Testis (tissue), 2 donors: ENCODE measurements around the gene CENPO.

ENCODE experiments used
- CTCF ChIP-seq, 3 experiments: fragments of 450-650 bp in 2 of 3; fragments of 200-600 bp in 1 of 3; sonication (generic) in 1 of 3; IDR thresholded peaks; one replicate each; pipeline ENCODE4 v1.5.1; 2016 to 2019; ENCODE audit warnings: antibody characterized with exemption in 3 of 3, mild to moderate bottlenecking in 2 of 3, moderate library complexity in 1 of 3
- POLR2A ChIP-seq: fragments of 450-650 bp; IDR thresholded peaks from one replicate; pipeline ENCODE4 v1.6.1; 2017; ENCODE audit warnings: antibody characterized with exemption, mild to moderate bottlenecking, moderate library complexity

- TF ChIP-seq CTCF (IDR thresholded peaks at IDR 0.05) (no peak), POLR2A (no peak)
Observed at GRCh38 chr2:24820175-24820513, 26.9 kb downstream of the CENPO start.
